HCT116 (cell line): ENCODE results near the gene SH3GL2.

Experiments used
- CEBPB ChIP-seq: IDR thresholded peaks from 2 replicates; pipeline ENCODE4 v1.6.1; 2012; ENCODE audit warnings: low read depth
- CTCF ChIP-seq, 3 experiments: fragments of 200-600 bp in 1 of 3; sonication (generic) in 1 of 3; IDR thresholded peaks in 2 of 3; conservative IDR thresholded peaks in 1 of 3; 2 replicates each; pipeline ENCODE4 v1.5.1; 2012 to 2017; ENCODE audit warnings: low read depth in 2 of 3, low read length in 2 of 3, antibody characterized with exemption in 1 of 3, borderline replicate concordance in 1 of 3, control low read depth in 1 of 3, mild to moderate bottlenecking in 1 of 3, mixed read lengths in 1 of 3, mixed run types in 1 of 3, moderate library complexity in 1 of 3; ENCODE audit not compliant: insufficient read depth in 1 of 3
- EGR1 ChIP-seq: IDR thresholded peaks from 2 replicates; pipeline ENCODE4 v1.6.1; 2012; ENCODE audit warnings: low read depth
- MAX ChIP-seq: IDR thresholded peaks from 2 replicates; pipeline ENCODE4 v1.6.1; 2012
- POLR2A ChIP-seq: IDR thresholded peaks from 2 replicates; pipeline ENCODE4 v1.7.0; 2011; ENCODE audit warnings: borderline replicate concordance; ENCODE audit not compliant: insufficient read depth, insufficient read length; ENCODE audit errors: extremely low read depth
- RAD21 ChIP-seq: IDR thresholded peaks from 2 replicates; pipeline ENCODE4 v1.6.1; 2012; ENCODE audit warnings: low read depth, mild to moderate bottlenecking
- ZFX ChIP-seq: fragments of 450-650 bp; IDR thresholded peaks from 2 replicates; pipeline ENCODE4 v1.6.1; 2017

GRCh38 chr9:17761984-17762676, 183.3 kb downstream of the SH3GL2 start:
- TF ChIP-seq CTCF (IDR thresholded peaks at IDR 0.05 in 2 of 3, conservative IDR thresholded peaks at IDR 0.05 in 1 of 3; ENCODE audit: borderline replicate concordance in 1 of 3, insufficient read depth in 1 of 3, low read depth in 2 of 3, low read length in 2 of 3) (no peak), MAX (no peak), POLR2A (no peak), CEBPB (no peak), ZFX (no peak), EGR1 (no peak), RAD21 (no peak)
